ENCODE measurements around the gene PTPRN2.

The PTPRN2 gene

GRCh38 chr7:157809154-157809862 is 778.3 kb downstream of the PTPRN2 start:
- Histone ChIP-seq H3K4me2 (ENCODE audit: low read length) (no peak overlapping the region), H3K36me3 (ENCODE audit: control insufficient read depth, insufficient read depth, low read length) (no peaks in the 10 kb centered on the region), H3K4me1 (no peaks in the 10 kb centered on the region), H2AFZ (no peak overlapping the region), H3K27me3 (ENCODE audit: control insufficient read depth, insufficient read depth, low read length) (no peaks in the 10 kb centered on the region), H3K27ac (no peak overlapping the region), H3K9ac (no peak overlapping the region), H3K9me3 (ENCODE audit: control insufficient read depth, low read length) (no peaks in the 10 kb centered on the region), H3K79me2 (no peaks in the 10 kb centered on the region), H3K4me3 (ENCODE audit: low read depth, low read length) (no peak overlapping the region)
- no peak for TF ChIP-seq CTCF (IDR thresholded peaks at IDR 0.05)

GRCh38 chr7:157808042-157808441 is 779.6 kb downstream of the PTPRN2 start:
- Histone ChIP-seq H3K79me2 (no peaks in the 10 kb centered on the region), H2AFZ (no peak overlapping the region), H3K4me2 (ENCODE audit: low read length) (no peak overlapping the region), H3K36me3 (ENCODE audit: control insufficient read depth, insufficient read depth, low read length) (no peaks in the 10 kb centered on the region), H3K27me3 (ENCODE audit: control insufficient read depth, insufficient read depth, low read length) (no peaks in the 10 kb centered on the region), H3K4me1 (no peaks in the 10 kb centered on the region), H3K9me3 (ENCODE audit: control insufficient read depth, low read length) (no peaks in the 10 kb centered on the region), H3K4me3 (ENCODE audit: low read depth, low read length) (no peak overlapping the region), H3K27ac (no peak overlapping the region), H3K9ac (no peak overlapping the region)
- TF ChIP-seq CTCF (IDR thresholded peaks at IDR 0.05), result no peak

GRCh38 chr7:157807510-157807909 is 780.1 kb downstream of the PTPRN2 start:
- Histone ChIP-seq H2AFZ (no peak overlapping the region), H3K9ac (no peak overlapping the region), H3K27ac (no peak overlapping the region), H3K36me3 (ENCODE audit: control insufficient read depth, insufficient read depth, low read length) (no peaks in the 10 kb centered on the region), H3K9me3 (ENCODE audit: control insufficient read depth, low read length) (no peaks in the 10 kb centered on the region), H3K4me3 (ENCODE audit: low read depth, low read length) (no peak overlapping the region), H3K4me1 (no peaks in the 10 kb centered on the region), H3K79me2 (no peaks in the 10 kb centered on the region), H3K4me2 (ENCODE audit: low read length) (no peak overlapping the region), H3K27me3 (ENCODE audit: control insufficient read depth, insufficient read depth, low read length) (no peaks in the 10 kb centered on the region)
- TF ChIP-seq CTCF (IDR thresholded peaks at IDR 0.05), result no peak

GRCh38 chr7:157806711-157807110 is 780.9 kb downstream of the PTPRN2 start:
- no peaks in the 10 kb centered on the region for H3K9me3 ChIP-seq (ENCODE audit: control insufficient read depth, low read length)

More at GRCh38 chr7:157806711-157807110, 780.9 kb downstream of the PTPRN2 start:
- no peak overlapping the region for H3K4me3 ChIP-seq (ENCODE audit: low read depth, low read length)
- no peaks in the 10 kb centered on the region for H3K36me3 ChIP-seq (ENCODE audit: control insufficient read depth, insufficient read depth, low read length)
- no peak overlapping the region for H2AFZ ChIP-seq
- H3K4me2 ChIP-seq (ENCODE audit: low read length), result no peak overlapping the region
- no peaks in the 10 kb centered on the region for H3K4me1 ChIP-seq
- no peaks in the 10 kb centered on the region for H3K27me3 ChIP-seq (ENCODE audit: control insufficient read depth, insufficient read depth, low read length)
- no peaks in the 10 kb centered on the region for H3K79me2 ChIP-seq
- H3K9ac ChIP-seq, result no peak overlapping the region
- no peak for TF ChIP-seq CTCF (IDR thresholded peaks at IDR 0.05)
- no peak overlapping the region for H3K27ac ChIP-seq

All from parathyroid adenoma (tissue), 2 donors.